COLO829 (cell line): ENCODE measurements around the gene ST3GAL3.
"Not testable (repeated sequence)": the region's sequence is repeated elsewhere in the genome, so short reads cannot be mapped to it uniquely, and the experiment has no call there.

ENCODE experiments used
- DNase-seq: peaks from one replicate; pipeline ENCODE4 v3.0.0; 2012; ENCODE audit warnings: low spot score

ST3GAL3 gene

GRCh38 chr1:43757343-43758053 lies 50.2 kb downstream of the ST3GAL3 start:
- no peak for DNase-seq

- no peak for DNase-seq
Measured at GRCh38 chr1:43760745-43761317, 53.5 kb downstream of the ST3GAL3 start.

GRCh38 chr1:43763497-43763973 lies 56.2 kb downstream of the ST3GAL3 start:
- DNase-seq: peak; percentile 60

- DNase-seq: no peak
Measured at GRCh38 chr1:43764581-43764980, 57.2 kb downstream of the ST3GAL3 start.

- DNase-seq: peak; percentile 37
Measured at GRCh38 chr1:43766086-43766784, 58.9 kb downstream of the ST3GAL3 start.

- no peak for DNase-seq
Measured at GRCh38 chr1:43766818-43767525, 59.6 kb downstream of the ST3GAL3 start.

- no peak for DNase-seq
Measured at GRCh38 chr1:43768168-43768567, 60.8 kb downstream of the ST3GAL3 start.

- no peak for DNase-seq
Measured at GRCh38 chr1:43769350-43769908, 62.1 kb downstream of the ST3GAL3 start.

- DNase-seq: no peak
Measured at GRCh38 chr1:43770111-43770510, 62.8 kb downstream of the ST3GAL3 start.

GRCh38 chr1:43772978-43773377 lies 65.6 kb downstream of the ST3GAL3 start:
- no peak for DNase-seq

- no peak for DNase-seq
Measured at GRCh38 chr1:43773821-43774220, 66.5 kb downstream of the ST3GAL3 start.

- DNase-seq: no peak
Measured at GRCh38 chr1:43774359-43774758, 67.0 kb downstream of the ST3GAL3 start.

- DNase-seq: no peak
Measured at GRCh38 chr1:43776043-43776761, 68.9 kb downstream of the ST3GAL3 start.

GRCh38 chr1:43777916-43778315 lies 70.6 kb downstream of the ST3GAL3 start:
- not testable (repeated sequence) for DNase-seq

- no peak for DNase-seq
Measured at GRCh38 chr1:43779266-43779665, 71.9 kb downstream of the ST3GAL3 start.

GRCh38 chr1:43779805-43780403 lies 72.6 kb downstream of the ST3GAL3 start:
- DNase-seq: no peak

- no peak for DNase-seq
Measured at GRCh38 chr1:43781574-43781973, 74.2 kb downstream of the ST3GAL3 start.

GRCh38 chr1:43783096-43783670 lies 75.8 kb downstream of the ST3GAL3 start:
- DNase-seq: no peak

GRCh38 chr1:43783671-43784205 lies 76.4 kb downstream of the ST3GAL3 start:
- no peak for DNase-seq

- DNase-seq: no peak
Measured at GRCh38 chr1:43786201-43786958, 79.0 kb downstream of the ST3GAL3 start.
